GM19351 (cell line): Measurements from ENCODE around the gene NRG2.

Source experiments
- ATAC-seq: cut with Tn5 transposase; IDR thresholded peaks from one replicate; pipeline ENCODE4 v1.9.1; 2021; ENCODE audit warnings: mild to moderate bottlenecking, moderate library complexity; ENCODE audit not compliant: unreplicated experiment

Gene NRG2

GRCh38 chr5:139863855-139864558 is 179.1 kb downstream of the NRG2 start:
- ATAC-seq, result peak; percentile 81

GRCh38 chr5:139863361-139863760 is 179.7 kb downstream of the NRG2 start:
- ATAC-seq, result no peak

- ATAC-seq, result no peak
These were observed 180.3 kb downstream of the NRG2 start for GRCh38 chr5:139862803-139863202.

GRCh38 chr5:139862313-139862712 is 180.8 kb downstream of the NRG2 start:
- ATAC-seq, result peak; percentile 48

- ATAC-seq, result no peak
These were observed 181.3 kb downstream of the NRG2 start for GRCh38 chr5:139861889-139862207.

GRCh38 chr5:139861021-139861888 is 181.8 kb downstream of the NRG2 start:
- no peak for ATAC-seq

- ATAC-seq, result no peak
These were observed 184.1 kb downstream of the NRG2 start for GRCh38 chr5:139859013-139859412.

GRCh38 chr5:139856714-139857113 is 186.4 kb downstream of the NRG2 start:
- ATAC-seq, result no peak

GRCh38 chr5:139855946-139856540 is 187.1 kb downstream of the NRG2 start:
- no peak for ATAC-seq

GRCh38 chr5:139855451-139855850 is 187.6 kb downstream of the NRG2 start:
- no peak for ATAC-seq

GRCh38 chr5:139854953-139855352 is 188.1 kb downstream of the NRG2 start:
- ATAC-seq, result no peak

- no peak for ATAC-seq
These were observed 189.0 kb downstream of the NRG2 start for GRCh38 chr5:139854029-139854605.

- ATAC-seq, result no peak
These were observed 190.4 kb downstream of the NRG2 start for GRCh38 chr5:139852696-139853095.

- ATAC-seq, result no peak
These were observed 191.5 kb downstream of the NRG2 start for GRCh38 chr5:139851558-139851957.

GRCh38 chr5:139850423-139851016 is 192.6 kb downstream of the NRG2 start:
- no peak for ATAC-seq

GRCh38 chr5:139849942-139850341 is 193.2 kb downstream of the NRG2 start:
- no peak for ATAC-seq

GRCh38 chr5:139849501-139849900 is 193.6 kb downstream of the NRG2 start:
- no peak for ATAC-seq

GRCh38 chr5:139848508-139849100 is 194.5 kb downstream of the NRG2 start:
- ATAC-seq, result peak; percentile 31

GRCh38 chr5:139847790-139848507 is 195.2 kb downstream of the NRG2 start:
- peak; percentile 68 for ATAC-seq

- ATAC-seq, result no peak
These were observed 196.0 kb downstream of the NRG2 start for GRCh38 chr5:139847091-139847490.
